Neuronal stem cell (in vitro differentiated cells): ENCODE results near the gene C12orf60.
"Not testable (repeated sequence)": the region's sequence is repeated elsewhere in the genome, so short reads cannot be mapped to it uniquely, and the experiment has no call there.

ENCODE experiments used
- DNase-seq: peaks from one replicate; pipeline ENCODE4 v3.0.0-alpha.2; 2013; ENCODE audit warnings: low spot score
- H2AFZ ChIP-seq: one replicate; pipeline ENCODE4 v1.6.1; 2013; ENCODE audit warnings: mild to moderate bottlenecking, low read length, inconsistent platforms
- H2AK5ac ChIP-seq: 2 replicates; pipeline ENCODE4 v1.6.1; 2013; ENCODE audit warnings: low read depth, mild to moderate bottlenecking, inconsistent platforms, low read length, moderate library complexity, mixed read lengths
- H2BK120ac ChIP-seq: 2 replicates; pipeline ENCODE4 v1.6.1; 2013; ENCODE audit warnings: low read depth, mild to moderate bottlenecking, inconsistent platforms, low read length, moderate library complexity, mixed read lengths
- H2BK12ac ChIP-seq: one replicate; pipeline ENCODE4 v1.6.1; 2013; ENCODE audit warnings: low read length, inconsistent platforms
- H2BK15ac ChIP-seq: 2 replicates; pipeline ENCODE4 v1.6.1; 2013; ENCODE audit warnings: mild to moderate bottlenecking, low read length, inconsistent platforms, mixed read lengths
- H2BK5ac ChIP-seq: one replicate; pipeline ENCODE4 v1.6.1; 2013; ENCODE audit warnings: inconsistent platforms, mild to moderate bottlenecking, low read length, moderate library complexity
- H3K14ac ChIP-seq: one replicate; pipeline ENCODE4 v1.6.1; 2013; ENCODE audit warnings: low read length, inconsistent platforms
- H3K18ac ChIP-seq: 2 replicates; pipeline ENCODE4 v1.6.1; 2013; ENCODE audit warnings: low read length, inconsistent platforms
- H3K23ac ChIP-seq: 2 replicates; pipeline ENCODE4 v1.6.1; 2013; ENCODE audit warnings: low read depth, mild to moderate bottlenecking, mixed read lengths, low read length, inconsistent platforms; ENCODE audit not compliant: poor library complexity
- H3K27ac ChIP-seq: replicated peaks from 3 replicates; pipeline ENCODE4 v1.5.1; 2013; ENCODE audit warnings: low read length, inconsistent platforms
- H3K27me3 ChIP-seq, 3 experiments: 2 replicates each; pipeline ENCODE4 v1.6.1; 2013; ENCODE audit warnings: low read length in 3 of 3, mild to moderate bottlenecking in 2 of 3, inconsistent platforms in 1 of 3, low read depth in 1 of 3, mixed read lengths in 1 of 3, moderate library complexity in 1 of 3; ENCODE audit not compliant: control insufficient read depth in 3 of 3, insufficient read depth in 3 of 3
- H3K36me3 ChIP-seq, 2 donors: replicated peaks in 1 of 2; 2 replicates each; pipeline ENCODE4 v1.6.1; 2013; ENCODE audit warnings: low read length in 2 of 2; ENCODE audit not compliant: control insufficient read depth in 2 of 2, insufficient read depth in 2 of 2
- H3K4ac ChIP-seq: 2 replicates; pipeline ENCODE4 v1.6.1; 2013; ENCODE audit warnings: inconsistent platforms, mild to moderate bottlenecking, low read length, moderate library complexity
- H3K4me1 ChIP-seq, 2 donors: 1 replicate in 1 of 2; 2 replicates in 1 of 2; pipeline ENCODE4 v1.6.1; 2013; ENCODE audit warnings: low read length in 2 of 2, low read depth in 1 of 2; ENCODE audit not compliant: control insufficient read depth in 2 of 2, insufficient read depth in 1 of 2
- H3K4me2 ChIP-seq: one replicate; pipeline ENCODE4 v1.6.1; 2013; ENCODE audit warnings: mild to moderate bottlenecking, low read length, inconsistent platforms; ENCODE audit not compliant: insufficient read depth, poor library complexity, severe bottlenecking
- H3K4me3 ChIP-seq, 2 donors: 2 replicates each; pipeline ENCODE4 v1.5.1; 2013; ENCODE audit warnings: low read length in 2 of 2, mild to moderate bottlenecking in 2 of 2, inconsistent platforms in 1 of 2, moderate library complexity in 1 of 2
- H3K79me1 ChIP-seq: one replicate; pipeline ENCODE4 v1.6.1; 2013; ENCODE audit warnings: low read depth, mild to moderate bottlenecking, inconsistent platforms, low read length, moderate library complexity
- H3K9ac ChIP-seq: one replicate; pipeline ENCODE4 v1.6.1; 2013; ENCODE audit warnings: mild to moderate bottlenecking, low read depth, low read length, inconsistent platforms; ENCODE audit not compliant: poor library complexity
- H3K9me3 ChIP-seq, 2 donors: replicated peaks in 1 of 2; 2 replicates each; pipeline versions ENCODE3 to v1.6.1; 2013; ENCODE audit warnings: low read length in 2 of 2, mild to moderate bottlenecking in 2 of 2, inconsistent platforms in 1 of 2, low read depth in 1 of 2, mixed read lengths in 1 of 2, moderate library complexity in 1 of 2; ENCODE audit not compliant: control insufficient read depth in 2 of 2, insufficient read depth in 1 of 2
- H4K8ac ChIP-seq: one replicate; pipeline ENCODE4 v1.6.1; 2013; ENCODE audit warnings: low read depth, mild to moderate bottlenecking, inconsistent platforms, low read length, moderate library complexity
- H4K91ac ChIP-seq: one replicate; pipeline ENCODE4 v1.6.1; 2013; ENCODE audit warnings: low read length, low read depth, mild to moderate bottlenecking, inconsistent platforms; ENCODE audit not compliant: poor library complexity
- WGBS, 2 donors: extraction: QIAGEN DNeasy Blood & Tissue Kit; methylation state at CpG; one replicate each; pipeline ENCODE4 v1.1.7; 2013; ENCODE audit warnings: missing lambda C conversion rate in 2 of 2, mixed read lengths in 1 of 2; ENCODE audit not compliant: insufficient read length in 2 of 2, insufficient replicate concordance in 1 of 2; ENCODE audit errors: extremely low coverage in 2 of 2; 5-methylcytosine and 5-hydroxymethylcytosine counted together

C12orf60 gene

DNA sequence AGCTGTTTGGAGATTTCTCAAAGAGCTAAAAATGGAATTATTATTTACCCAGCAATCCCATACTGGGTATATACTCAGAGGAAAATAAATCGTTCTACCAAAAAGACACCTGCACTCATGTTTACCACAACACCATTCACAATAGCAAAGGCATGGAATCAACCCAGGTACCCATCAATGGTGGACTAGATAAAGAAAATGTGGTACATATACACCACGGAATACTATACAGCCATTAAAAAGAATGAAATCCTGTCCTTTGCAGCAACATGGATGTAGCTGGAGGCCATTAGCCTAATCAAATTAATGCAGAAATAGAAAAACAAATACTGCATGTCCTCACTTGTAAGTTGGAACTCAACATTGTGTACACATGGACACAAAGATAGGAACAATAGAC, 38.1 kb upstream of the C12orf60 start:
- no peak overlapping the region for H2AFZ ChIP-seq
- no peak overlapping the region for H3K9ac ChIP-seq
- H4K8ac ChIP-seq: no peak overlapping the region
- no peaks in the 10 kb centered on the region for H3K27me3 ChIP-seq
- WGBS, 2 donors: no CpG with 5 or more reads among the region's 2 CpGs
- H2BK120ac ChIP-seq: no peak overlapping the region
- no peak overlapping the region for H2BK15ac ChIP-seq
- no peak overlapping the region for H3K14ac ChIP-seq
- no peak overlapping the region for H3K23ac ChIP-seq
- H3K27ac ChIP-seq: no peak overlapping the region
- H2BK12ac ChIP-seq: no peak overlapping the region
- no peak overlapping the region for H3K18ac ChIP-seq
- H2BK5ac ChIP-seq: no peak overlapping the region
- H3K36me3 ChIP-seq: no peaks in the 10 kb centered on the region
- peaks cover 4% of the 10 kb centered on the region for H3K79me1 ChIP-seq
- no peak overlapping the region for H2AK5ac ChIP-seq
- DNase-seq: no peak
- H3K4me1 ChIP-seq: peaks cover 0 to 4% of the 10 kb centered on the region in 2 donors
- H4K91ac ChIP-seq: no peak overlapping the region
- H3K9me3 ChIP-seq: peaks cover 0 to 3% of the 10 kb centered on the region in 2 donors
- no peak overlapping the region for H3K4ac ChIP-seq
- no peak overlapping the region for H3K4me2 ChIP-seq
- H3K4me3 ChIP-seq: no peak overlapping the region

DNA sequence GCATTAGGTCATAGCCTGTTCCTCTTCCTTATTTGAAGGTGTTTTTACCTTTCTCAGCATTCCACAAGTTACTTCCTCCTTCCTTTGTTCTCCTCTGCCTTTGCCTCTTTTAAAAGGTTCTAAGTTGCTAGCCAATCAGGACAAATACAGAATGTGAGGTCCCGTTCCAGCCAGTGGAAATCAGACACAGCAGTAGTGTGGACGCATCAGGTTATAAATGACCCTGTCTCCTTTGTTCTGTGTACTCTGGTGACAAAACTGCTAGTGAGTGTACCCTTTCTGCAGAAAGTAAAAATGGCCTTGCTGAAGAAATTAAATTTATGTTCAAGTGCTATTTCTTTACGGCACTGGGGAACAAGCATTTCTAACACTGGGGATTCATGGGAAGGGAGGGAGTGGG, 37.5 kb upstream of the C12orf60 start:
- H3K4me3 ChIP-seq, H4K8ac ChIP-seq, H3K4ac ChIP-seq, H2AFZ ChIP-seq, H4K91ac ChIP-seq, DNase-seq, H3K18ac ChIP-seq, H2BK15ac ChIP-seq, H2BK12ac ChIP-seq, H2BK5ac ChIP-seq, H3K14ac ChIP-seq, H3K23ac ChIP-seq, H3K36me3 ChIP-seq, H3K27ac ChIP-seq, H3K4me2 ChIP-seq, H2AK5ac ChIP-seq, H3K79me1 ChIP-seq, H2BK120ac ChIP-seq, H3K9me3 ChIP-seq, H3K4me1 ChIP-seq, H3K9ac ChIP-seq, H3K27me3 ChIP-seq: not testable (repeated sequence)
- WGBS, 2 donors: no CpG with 5 or more reads among the region's 3 CpGs

DNA sequence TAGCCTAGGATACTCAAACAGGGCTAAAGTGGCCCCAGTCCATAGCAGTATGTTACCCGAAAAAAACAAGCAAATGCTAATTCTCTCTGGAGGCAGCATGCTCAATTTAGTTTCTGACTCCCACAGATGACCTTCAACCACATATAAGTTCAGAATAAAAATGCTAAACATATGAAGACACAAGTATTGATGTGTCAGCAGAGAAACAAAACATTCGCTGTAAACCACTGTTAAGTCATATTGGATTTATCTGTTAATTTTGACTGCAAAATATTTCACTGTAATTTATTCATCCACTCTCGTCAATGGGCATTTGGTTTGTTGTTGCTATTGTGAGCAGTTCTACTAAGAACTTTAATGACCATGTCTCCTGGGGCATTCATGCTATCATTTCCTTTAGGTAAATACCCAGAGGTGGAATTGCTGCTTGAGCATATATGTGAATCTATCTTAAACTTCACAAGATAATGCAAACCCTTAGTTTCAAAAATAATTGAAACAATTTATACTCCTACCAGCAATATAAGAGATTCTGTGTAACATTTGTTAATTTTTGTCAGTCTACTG, 36.7 kb upstream of the C12orf60 start:
- Histone ChIP-seq H3K27ac (no peak overlapping the region), H2AK5ac (no peak overlapping the region), H3K4me1 (peaks cover 0 to 4% of the 10 kb centered on the region in 2 donors), H4K91ac (no peak overlapping the region), H2BK12ac (no peak overlapping the region), H3K4me2 (no peak overlapping the region), H3K27me3 (peaks cover 0 to 4% (median 0%) of the 10 kb centered on the region in 3 experiments), H2AFZ (no peak overlapping the region), H3K18ac (no peak overlapping the region), H3K23ac (no peak overlapping the region), H4K8ac (no peak overlapping the region), H3K4me3 (no peak overlapping the region), H2BK120ac (no peak overlapping the region), H3K9me3 (peaks cover 0 to 9% of the 10 kb centered on the region in 2 donors), H3K14ac (no peak overlapping the region), H3K79me1 (peaks cover 6% of the 10 kb centered on the region), H2BK15ac (no peak overlapping the region), H3K36me3 (no peaks in the 10 kb centered on the region), H3K9ac (no peak overlapping the region), H2BK5ac (no peak overlapping the region), H3K4ac (no peak overlapping the region)
- WGBS, 2 donors: no CpG with 5 or more reads among the region's 3 CpGs
- DNase-seq: no peak

DNA sequence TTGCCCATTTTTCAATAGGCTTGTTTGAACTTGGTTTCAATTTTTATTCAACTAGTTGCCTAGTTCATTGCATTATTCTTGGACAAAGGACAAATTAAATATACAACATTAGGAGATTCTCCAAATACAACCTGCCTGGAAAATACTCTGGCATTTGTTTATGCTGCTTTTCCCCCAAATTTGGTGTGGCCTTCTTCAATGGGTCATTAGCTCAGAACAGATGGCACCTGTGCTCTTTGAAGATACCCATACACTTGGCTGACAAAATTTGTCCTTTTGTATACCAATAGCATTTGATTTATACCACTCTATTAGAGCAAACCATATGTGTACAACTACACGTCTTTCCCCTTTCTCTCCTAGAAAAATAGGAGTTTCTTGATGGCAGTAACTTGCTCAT, 35.9 kb upstream of the C12orf60 start:
- Histone ChIP-seq H3K9me3 (peaks cover 0 to 9% of the 10 kb centered on the region in 2 donors), H3K36me3 (no peaks in the 10 kb centered on the region), H2AK5ac (no peak overlapping the region), H2BK5ac (no peak overlapping the region), H3K23ac (no peak overlapping the region), H3K27ac (no peak overlapping the region), H3K14ac (no peak overlapping the region), H2BK120ac (no peak overlapping the region), H2BK15ac (no peak overlapping the region), H3K4ac (no peak overlapping the region), H4K91ac (no peak overlapping the region), H2BK12ac (no peak overlapping the region), H2AFZ (no peak overlapping the region), H3K79me1 (peaks cover 6% of the 10 kb centered on the region), H4K8ac (no peak overlapping the region), H3K4me2 (no peak overlapping the region), H3K4me3 (no peak overlapping the region), H3K9ac (no peak overlapping the region), H3K27me3 (peaks cover 0 to 4% (median 0%) of the 10 kb centered on the region in 3 experiments), H3K4me1 (peaks cover 0 to 4% of the 10 kb centered on the region in 2 donors), H3K18ac (no peak overlapping the region)
- DNase-seq: no peak
- no CpG with 5 or more reads among the region's 1 CpG for WGBS, 2 donors
